ENCODE measurements around the gene PHF19.

DNA sequence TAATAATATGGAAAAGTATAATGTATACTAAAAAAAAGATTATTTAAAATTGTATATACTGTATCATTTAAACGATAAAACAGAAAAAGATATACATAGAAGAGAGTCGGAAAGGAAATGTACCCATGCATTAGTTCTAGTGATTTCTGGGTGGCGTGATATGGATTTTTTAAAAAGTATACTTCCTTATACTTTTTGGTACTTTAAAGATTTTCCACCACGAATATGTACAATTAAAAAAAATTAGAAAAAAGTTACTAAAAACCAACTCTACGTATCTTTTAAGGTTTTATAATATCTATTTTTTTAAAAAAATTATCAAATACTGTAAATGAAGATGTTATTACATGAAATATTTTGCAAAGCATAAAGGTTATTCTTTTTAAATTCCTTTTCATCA, 12.3 kb downstream of the PHF19 start:
- TF ChIP-seq POLR2AphosphoS5 (IDR thresholded peaks at IDR 0.05; ENCODE audit: borderline replicate concordance, low read depth, low read length) (no peak), EZH2 (IDR thresholded peaks at IDR 0.05) (no peak), FOXP2 (optimal IDR thresholded peaks at IDR 0.05; ENCODE audit: control extremely low read depth, extremely low read length, insufficient read depth) (no peak)
